ENCODE data around the gene CALCOCO1. TPM values are rescaled to one million over a fixed set of nuclear protein-coding genes. Genes with fewer than 3 reads are reported as not detected.

Gene CALCOCO1
- total and polyA plus RNA-seq, 2 of the 13 experiments (the other 11 are each of a cell fraction or from before 2014, with no cell fraction given), result 7.7 to 47.7 TPM

DNA sequence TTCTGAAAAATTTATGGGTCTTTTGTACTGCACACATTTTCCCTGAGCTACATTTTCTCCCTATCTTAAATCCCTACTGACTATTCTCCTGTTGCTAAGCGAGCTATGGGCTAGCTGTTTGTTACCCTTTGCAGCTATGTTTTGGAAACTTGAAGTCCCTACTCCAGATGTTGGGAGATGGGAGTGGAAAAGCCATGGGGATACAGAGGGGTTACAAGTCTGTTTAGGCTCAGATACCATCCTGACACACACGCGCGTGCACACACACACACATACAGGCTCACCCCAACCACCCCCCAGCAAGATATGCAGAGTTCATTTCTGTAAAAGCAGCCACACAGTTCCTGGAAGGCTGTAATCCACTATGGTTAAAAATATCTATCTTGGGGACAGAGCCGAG, 67.2 kb downstream of the CALCOCO1 start:
- ChIA-PET CTCF (ENCODE audit: low intra/inter-chr PET ratio, low total read pairs) (no interaction called here), POLR2A (interaction anchor here (1.7 to 4.2 kb wide), 10 partner anchors 10 to 219 kb away, joined by 3 to 61 read pairs (median 14); partner anchors contain the start of genes ATF7, ATP5MC2, PRR13 and TARBP2)
- in situ Hi-C loops (cut with HindIII; ENCODE audit: extremely low pct_ligation_motif_present, low pct_unique_long_range_greater_than_20kb), result no loop called here
- no TSS peak for BruUV-seq (replicated peaks)
- Histone ChIP-seq H3K36me3 (replicated peaks in 1 of 2; ENCODE audit: control insufficient read depth in 1 of 2, insufficient read depth in 2 of 2, low read length in 2 of 2) (peaks cover 2 to 8% of the 10 kb centered on the region in 2 experiments; a peak in 3 of 5 replicates), H3K4me2 (ENCODE audit: low read depth, low read length) (peak overlapping the region; percentile 96), H3K4me1 (ENCODE audit: insufficient read depth, low read length) (peaks cover 45% of the 10 kb centered on the region), H3K79me2 (ENCODE audit: insufficient read depth, low read length) (no peaks in the 10 kb centered on the region), H3K4me3 (replicated peaks in 1 of 3; ENCODE audit: insufficient read depth in 1 of 3, low read depth in 2 of 3, low read length in 3 of 3) (peak overlapping the region; percentile 25 to 62 (median 58)), H3K9me3 (ENCODE audit: low read length) (no peaks in the 10 kb centered on the region), H4K20me1 (ENCODE audit: insufficient read depth, low read length) (no peaks in the 10 kb centered on the region), H3K27ac (ENCODE audit: extremely low read length, insufficient read depth, low read length) (peak overlapping the region; percentile 96), H3K27me3 (ENCODE audit: control insufficient read depth in 1 of 2, insufficient read depth in 2 of 2, low read length in 2 of 2) (no peaks in the 10 kb centered on the region), H2AFZ (ENCODE audit: low read length) (no peak overlapping the region), H3K9ac (ENCODE audit: insufficient read depth, low read depth, low read length) (peak overlapping the region; percentile 68)
- FAIRE-seq (peak; percentile 12), ATAC-seq (no peak), DNase-seq (ENCODE audit: low spot score) (no peak)
- intact Hi-C loops (cut with micrococcal nuclease; ENCODE audit: unreplicated experiment), result no loop called here
- WGBS (ENCODE audit: low lambda C conversion rate), result 54% methylated on average over 5 of the region's 5 CpGs
- TF ChIP-seq, protein P1, sequence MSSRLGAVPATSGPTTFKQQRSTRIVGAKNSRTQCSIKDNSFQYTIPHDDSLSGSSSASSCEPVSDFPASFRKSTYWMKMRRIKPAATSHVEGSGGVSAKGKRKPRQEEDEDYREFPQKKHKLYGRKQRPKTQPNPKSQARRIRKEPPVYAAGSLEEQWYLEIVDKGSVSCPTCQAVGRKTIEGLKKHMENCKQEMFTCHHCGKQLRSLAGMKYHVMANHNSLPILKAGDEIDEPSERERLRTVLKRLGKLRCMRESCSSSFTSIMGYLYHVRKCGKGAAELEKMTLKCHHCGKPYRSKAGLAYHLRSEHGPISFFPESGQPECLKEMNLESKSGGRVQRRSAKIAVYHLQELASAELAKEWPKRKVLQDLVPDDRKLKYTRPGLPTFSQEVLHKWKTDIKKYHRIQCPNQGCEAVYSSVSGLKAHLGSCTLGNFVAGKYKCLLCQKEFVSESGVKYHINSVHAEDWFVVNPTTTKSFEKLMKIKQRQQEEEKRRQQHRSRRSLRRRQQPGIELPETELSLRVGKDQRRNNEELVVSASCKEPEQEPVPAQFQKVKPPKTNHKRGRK (CRISPR knock-in tag; IDR thresholded peaks at IDR 0.05), result no peak
- TF ChIP-seq, protein P2, sequence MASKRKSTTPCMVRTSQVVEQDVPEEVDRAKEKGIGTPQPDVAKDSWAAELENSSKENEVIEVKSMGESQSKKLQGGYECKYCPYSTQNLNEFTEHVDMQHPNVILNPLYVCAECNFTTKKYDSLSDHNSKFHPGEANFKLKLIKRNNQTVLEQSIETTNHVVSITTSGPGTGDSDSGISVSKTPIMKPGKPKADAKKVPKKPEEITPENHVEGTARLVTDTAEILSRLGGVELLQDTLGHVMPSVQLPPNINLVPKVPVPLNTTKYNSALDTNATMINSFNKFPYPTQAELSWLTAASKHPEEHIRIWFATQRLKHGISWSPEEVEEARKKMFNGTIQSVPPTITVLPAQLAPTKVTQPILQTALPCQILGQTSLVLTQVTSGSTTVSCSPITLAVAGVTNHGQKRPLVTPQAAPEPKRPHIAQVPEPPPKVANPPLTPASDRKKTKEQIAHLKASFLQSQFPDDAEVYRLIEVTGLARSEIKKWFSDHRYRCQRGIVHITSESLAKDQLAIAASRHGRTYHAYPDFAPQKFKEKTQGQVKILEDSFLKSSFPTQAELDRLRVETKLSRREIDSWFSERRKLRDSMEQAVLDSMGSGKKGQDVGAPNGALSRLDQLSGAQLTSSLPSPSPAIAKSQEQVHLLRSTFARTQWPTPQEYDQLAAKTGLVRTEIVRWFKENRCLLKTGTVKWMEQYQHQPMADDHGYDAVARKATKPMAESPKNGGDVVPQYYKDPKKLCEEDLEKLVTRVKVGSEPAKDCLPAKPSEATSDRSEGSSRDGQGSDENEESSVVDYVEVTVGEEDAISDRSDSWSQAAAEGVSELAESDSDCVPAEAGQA (IDR thresholded peaks at IDR 0.05; ENCODE audit: low read depth), result no peak
- TF ChIP-seq, protein P2 (CRISPR knock-in tag; IDR thresholded peaks at IDR 0.05; ENCODE audit: borderline replicate concordance), result no peak
- TF ChIP-seq MEIS1 (CRISPR knock-in tag; IDR thresholded peaks at IDR 0.05; ENCODE audit: borderline replicate concordance), result no peak
- TF ChIP-seq DMAP1 (CRISPR knock-in tag; IDR thresholded peaks at IDR 0.05), result no peak
- no peak for TF ChIP-seq ZNF549 (CRISPR knock-in tag; IDR thresholded peaks at IDR 0.05)
- TF ChIP-seq ZNF318 (CRISPR knock-in tag; IDR thresholded peaks at IDR 0.05), result no peak

Data from HepG2 (cell line).